ENCODE measurements around the gene SPATA32. TPM values are rescaled to one million over a fixed set of nuclear protein-coding genes. Genes with fewer than 3 reads are reported as not detected.

Gene SPATA32
- total and polyA plus RNA-seq, 9 donors, result 0.04 to 0.08 TPM; not detected in 7

DNA sequence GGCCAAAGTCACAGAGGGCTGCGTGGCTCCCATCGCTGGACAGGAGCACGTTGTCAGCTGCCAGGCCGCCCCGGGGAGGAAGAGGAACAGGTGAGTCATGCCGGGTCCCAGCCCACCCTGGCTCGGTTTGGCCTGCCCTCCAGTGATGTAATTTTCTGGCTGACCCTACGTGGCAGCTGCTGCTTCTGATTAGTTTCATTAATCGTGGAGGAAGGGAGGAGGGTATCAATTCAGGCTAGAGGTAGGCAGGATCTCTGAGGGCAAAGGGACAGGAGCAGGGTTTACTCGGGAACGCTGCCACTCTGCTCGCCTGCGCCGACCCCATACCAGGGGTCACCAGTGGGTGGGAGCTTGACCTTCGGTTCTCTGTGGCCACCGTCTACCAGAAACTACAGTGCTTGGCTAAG is 11.7 kb upstream of the SPATA32 start:
- WGBS (ENCODE audit: insufficient coverage), result 70% methylated on average over 11 of the region's 16 CpGs

DNA sequence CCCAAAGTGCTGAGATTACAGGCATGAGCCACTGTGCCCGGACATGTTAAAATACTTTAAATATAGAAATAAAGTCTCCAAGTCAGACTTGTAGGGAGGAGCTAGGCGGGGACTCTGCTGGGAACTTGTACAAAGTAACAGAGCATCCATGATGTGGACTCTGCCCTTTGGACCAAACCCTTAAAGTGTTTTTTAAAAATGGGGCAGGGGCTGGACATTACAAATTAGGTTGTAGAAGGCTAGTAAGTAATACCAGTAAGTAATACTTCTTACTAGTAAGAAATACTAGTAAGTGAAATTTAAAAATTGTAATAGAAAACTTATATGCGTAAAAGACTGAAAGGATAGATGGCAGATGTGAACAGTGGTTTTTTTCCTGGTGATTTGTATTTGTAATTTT is 9.7 kb upstream of the SPATA32 start:
- Histone ChIP-seq H3K4me1 (ENCODE audit: control insufficient read depth, insufficient read depth, low read length) (peaks cover 25% of the 10 kb centered on the region), H3K4me3 (ENCODE audit: low read length) (no peak overlapping the region), H3K27me3 (ENCODE audit: control insufficient read depth, insufficient read depth, low read length) (no peaks in the 10 kb centered on the region), H3K36me3 (ENCODE audit: control insufficient read depth, insufficient read depth, low read length) (peaks cover 69% of the 10 kb centered on the region), H3K9me3 (replicated peaks; ENCODE audit: control insufficient read depth, low read depth, low read length) (no peaks in the 10 kb centered on the region), H3K27ac (ENCODE audit: low read length) (no peak overlapping the region)
- WGBS (ENCODE audit: insufficient coverage), result no CpG with 5 or more reads among the region's 3 CpGs
- no peak for DNase-seq

More for the DNA sequence above, 11.7 kb upstream of the SPATA32 start:
- DNase-seq, result no peak
- Histone ChIP-seq H3K9me3 (replicated peaks; ENCODE audit: control insufficient read depth, low read depth, low read length) (no peaks in the 10 kb centered on the region), H3K4me3 (ENCODE audit: low read length) (no peak overlapping the region), H3K27me3 (ENCODE audit: control insufficient read depth, insufficient read depth, low read length) (no peaks in the 10 kb centered on the region), H3K27ac (ENCODE audit: low read length) (no peak overlapping the region), H3K4me1 (ENCODE audit: control insufficient read depth, insufficient read depth, low read length) (peaks cover 39% of the 10 kb centered on the region), H3K36me3 (ENCODE audit: control insufficient read depth, insufficient read depth, low read length) (peaks cover 49% of the 10 kb centered on the region)

- H3K9me3 ChIP-seq (replicated peaks; ENCODE audit: control insufficient read depth, low read depth, low read length), result no peaks in the 10 kb centered on the region
- H3K36me3 ChIP-seq (ENCODE audit: control insufficient read depth, insufficient read depth, low read length), result peaks cover 75% of the 10 kb centered on the region
- no peak overlapping the region for H3K4me3 ChIP-seq (ENCODE audit: low read length)
- no peak overlapping the region for H3K27ac ChIP-seq (ENCODE audit: low read length)
- peaks cover 19% of the 10 kb centered on the region for H3K4me1 ChIP-seq (ENCODE audit: control insufficient read depth, insufficient read depth, low read length)
- no peaks in the 10 kb centered on the region for H3K27me3 ChIP-seq (ENCODE audit: control insufficient read depth, insufficient read depth, low read length)
- no peak for DNase-seq
- 64% methylated on average over 11 of the region's 13 CpGs for WGBS (ENCODE audit: insufficient coverage)
These were observed 9.0 kb upstream of the SPATA32 start for GRCh38 chr17:45270828-45271418.

GRCh38 chr17:45269912-45270311 is 8.0 kb upstream of the SPATA32 start:
- 83% methylated on average over 4 of the region's 7 CpGs for WGBS (ENCODE audit: insufficient coverage)
- DNase-seq, result no peak
- Histone ChIP-seq H3K27ac (ENCODE audit: low read length) (no peak overlapping the region), H3K9me3 (replicated peaks; ENCODE audit: control insufficient read depth, low read depth, low read length) (no peaks in the 10 kb centered on the region), H3K4me3 (ENCODE audit: low read length) (no peak overlapping the region), H3K36me3 (ENCODE audit: control insufficient read depth, insufficient read depth, low read length) (peaks cover 84% of the 10 kb centered on the region), H3K27me3 (ENCODE audit: control insufficient read depth, insufficient read depth, low read length) (no peaks in the 10 kb centered on the region), H3K4me1 (ENCODE audit: control insufficient read depth, insufficient read depth, low read length) (peaks cover 16% of the 10 kb centered on the region)

GRCh38 chr17:45267436-45268055 is 5.7 kb upstream of the SPATA32 start:
- Histone ChIP-seq H3K4me3 (ENCODE audit: low read length) (no peak overlapping the region), H3K4me1 (ENCODE audit: control insufficient read depth, insufficient read depth, low read length) (peaks cover 14% of the 10 kb centered on the region), H3K9me3 (replicated peaks; ENCODE audit: control insufficient read depth, low read depth, low read length) (no peaks in the 10 kb centered on the region), H3K36me3 (ENCODE audit: control insufficient read depth, insufficient read depth, low read length) (peaks cover 84% of the 10 kb centered on the region), H3K27ac (ENCODE audit: low read length) (no peak overlapping the region), H3K27me3 (ENCODE audit: control insufficient read depth, insufficient read depth, low read length) (no peaks in the 10 kb centered on the region)
- DNase-seq, result no peak
- 80% methylated on average over 5 of the region's 10 CpGs for WGBS (ENCODE audit: insufficient coverage)

DNA sequence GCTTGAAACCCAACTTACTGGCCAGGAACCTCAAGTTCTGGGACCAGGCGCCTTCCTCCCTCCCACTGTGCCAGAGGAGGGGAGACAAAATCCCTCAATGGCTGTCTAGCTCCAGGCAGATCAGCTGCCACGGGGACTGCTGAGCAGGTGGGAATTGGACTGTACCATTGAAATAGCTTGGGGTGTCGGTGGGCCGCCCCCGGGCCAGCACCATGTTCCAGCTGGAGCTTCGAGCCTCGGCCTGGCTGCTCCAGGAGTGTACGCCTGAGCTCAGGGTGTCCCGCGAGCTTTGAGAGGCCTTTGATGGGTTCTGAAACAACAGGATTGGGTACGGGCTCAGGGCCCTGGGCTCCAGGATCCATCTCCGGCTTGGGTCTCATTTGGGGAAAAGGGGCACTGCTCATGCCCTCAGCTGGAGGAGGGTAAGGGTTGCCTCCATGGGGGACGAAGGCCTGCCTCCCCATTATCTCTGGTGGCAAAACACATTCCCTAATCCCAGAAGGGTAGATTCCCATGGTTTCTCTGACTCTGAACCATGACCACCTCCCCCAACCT is 4.6 kb upstream of the SPATA32 start:
- Histone ChIP-seq H3K27me3 (ENCODE audit: control insufficient read depth, insufficient read depth, low read length) (no peaks in the 10 kb centered on the region), H3K4me1 (ENCODE audit: control insufficient read depth, insufficient read depth, low read length) (peaks cover 24% of the 10 kb centered on the region), H3K4me3 (ENCODE audit: low read length) (no peak overlapping the region), H3K27ac (ENCODE audit: low read length) (no peak overlapping the region), H3K36me3 (ENCODE audit: control insufficient read depth, insufficient read depth, low read length) (peaks cover 79% of the 10 kb centered on the region), H3K9me3 (replicated peaks; ENCODE audit: control insufficient read depth, low read depth, low read length) (no peaks in the 10 kb centered on the region)
- 82% methylated on average over 12 of the region's 13 CpGs for WGBS (ENCODE audit: insufficient coverage)
- DNase-seq, result no peak

- Histone ChIP-seq H3K9me3 (replicated peaks; ENCODE audit: control insufficient read depth, low read depth, low read length) (no peaks in the 10 kb centered on the region), H3K4me1 (ENCODE audit: control insufficient read depth, insufficient read depth, low read length) (peaks cover 28% of the 10 kb centered on the region), H3K36me3 (ENCODE audit: control insufficient read depth, insufficient read depth, low read length) (peaks cover 75% of the 10 kb centered on the region), H3K27ac (ENCODE audit: low read length) (no peak overlapping the region), H3K27me3 (ENCODE audit: control insufficient read depth, insufficient read depth, low read length) (peaks cover 3% of the 10 kb centered on the region), H3K4me3 (ENCODE audit: low read length) (no peak overlapping the region)
- no peak for DNase-seq
- WGBS (ENCODE audit: insufficient coverage), result no CpG with 5 or more reads among the region's 1 CpG
These were observed 3.9 kb upstream of the SPATA32 start for GRCh38 chr17:45265821-45266220.

DNA sequence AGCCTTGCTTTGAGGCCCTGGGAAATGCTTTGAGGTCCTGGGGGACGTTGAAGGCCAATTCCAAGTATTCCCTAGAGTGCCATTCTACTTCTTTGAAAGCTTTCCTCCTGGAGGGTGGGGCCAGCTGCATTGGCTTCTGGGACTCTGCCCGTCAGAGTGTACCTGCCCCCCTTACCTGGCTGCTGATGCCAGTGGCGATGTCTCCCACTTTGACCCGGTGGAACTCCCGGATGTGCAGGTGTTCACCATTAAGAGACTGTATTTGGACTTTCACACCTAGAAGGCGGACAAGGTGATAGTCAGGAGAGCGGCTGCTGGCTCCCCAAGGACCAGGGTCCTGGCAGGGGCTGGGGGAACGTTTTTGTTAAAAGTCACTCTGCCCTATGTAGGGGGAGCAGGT is 3.1 kb upstream of the SPATA32 start:
- WGBS (ENCODE audit: insufficient coverage), result 80% methylated on average over 8 of the region's 8 CpGs
- H3K4me1 ChIP-seq (ENCODE audit: control insufficient read depth, insufficient read depth, low read length), result peaks cover 28% of the 10 kb centered on the region
- peaks cover 67% of the 10 kb centered on the region for H3K36me3 ChIP-seq (ENCODE audit: control insufficient read depth, insufficient read depth, low read length)

GRCh38 chr17:45264430-45264829 is 2.5 kb upstream of the SPATA32 start:
- Histone ChIP-seq H3K36me3 (ENCODE audit: control insufficient read depth, insufficient read depth, low read length) (peaks cover 61% of the 10 kb centered on the region), H3K4me3 (ENCODE audit: low read length) (no peak overlapping the region), H3K9me3 (replicated peaks; ENCODE audit: control insufficient read depth, low read depth, low read length) (no peaks in the 10 kb centered on the region), H3K27ac (ENCODE audit: low read length) (no peak overlapping the region), H3K27me3 (ENCODE audit: control insufficient read depth, insufficient read depth, low read length) (peaks cover 6% of the 10 kb centered on the region), H3K4me1 (ENCODE audit: control insufficient read depth, insufficient read depth, low read length) (peaks cover 28% of the 10 kb centered on the region)
- 87% methylated on average over 14 of the region's 14 CpGs for WGBS (ENCODE audit: insufficient coverage)
- no peak for DNase-seq

More for the DNA sequence above, 3.1 kb upstream of the SPATA32 start:
- Histone ChIP-seq H3K9me3 (replicated peaks; ENCODE audit: control insufficient read depth, low read depth, low read length) (no peaks in the 10 kb centered on the region), H3K27me3 (ENCODE audit: control insufficient read depth, insufficient read depth, low read length) (peaks cover 6% of the 10 kb centered on the region), H3K27ac (ENCODE audit: low read length) (no peak overlapping the region), H3K4me3 (ENCODE audit: low read length) (no peak overlapping the region)
- no peak for DNase-seq

GRCh38 chr17:45263477-45263860 is 1.6 kb upstream of the SPATA32 start:
- WGBS (ENCODE audit: insufficient coverage), result 100% methylated on average over 3 of the region's 7 CpGs

More at GRCh38 chr17:45263477-45263860, 1.6 kb upstream of the SPATA32 start:
- Histone ChIP-seq H3K9me3 (replicated peaks; ENCODE audit: control insufficient read depth, low read depth, low read length) (no peaks in the 10 kb centered on the region), H3K27ac (ENCODE audit: low read length) (peak overlapping the region; percentile 49), H3K4me1 (ENCODE audit: control insufficient read depth, insufficient read depth, low read length) (peaks cover 28% of the 10 kb centered on the region), H3K36me3 (ENCODE audit: control insufficient read depth, insufficient read depth, low read length) (peaks cover 52% of the 10 kb centered on the region), H3K4me3 (ENCODE audit: low read length) (no peak overlapping the region), H3K27me3 (ENCODE audit: control insufficient read depth, insufficient read depth, low read length) (peaks cover 6% of the 10 kb centered on the region)
- DNase-seq, result no peak

Measured in muscle of leg (tissue), 11 donors.